ENCODE measurements around the gene OOEP.

Gene OOEP

GRCh38 chr6:73348550-73349204, 21.0 kb downstream of the OOEP start:
- no peak for TF ChIP-seq SUZ12 (IDR thresholded peaks at IDR 0.05; ENCODE audit: extremely low read depth, insufficient read depth, insufficient read length)
- no peak for TF ChIP-seq YY1 (IDR thresholded peaks at IDR 0.05; ENCODE audit: insufficient read depth, insufficient read length)
- no peak for TF ChIP-seq ZNF274 (IDR thresholded peaks at IDR 0.05; ENCODE audit: low read depth, low read length)
- Histone ChIP-seq H3K36me3 (ENCODE audit: insufficient read depth, insufficient read length, low read length) (no peaks in the 10 kb centered on the region), H3K9ac (ENCODE audit: insufficient read length, low read depth) (no peak overlapping the region), H3K27me3 (ENCODE audit: insufficient read depth, insufficient read length) (peaks cover 88% of the 10 kb centered on the region), H3K9me3 (ENCODE audit: insufficient read depth, low read length) (peaks cover 11% of the 10 kb centered on the region; the same call in 1 of the 2 replicates), H3K4me1 (ENCODE audit: insufficient read depth, insufficient read length) (peaks cover 4% of the 10 kb centered on the region), H3K4me3 (ENCODE audit: insufficient read length, low read depth) (no peak overlapping the region)
- DNase-seq (ENCODE audit: low read depth, low spot score) = no peak

GRCh38 chr6:73343164-73343563, 26.5 kb downstream of the OOEP start:
- TF ChIP-seq SUZ12 (IDR thresholded peaks at IDR 0.05; ENCODE audit: extremely low read depth, insufficient read depth, insufficient read length) (no peak), YY1 (IDR thresholded peaks at IDR 0.05; ENCODE audit: insufficient read depth, insufficient read length) (no peak), ZNF274 (IDR thresholded peaks at IDR 0.05; ENCODE audit: low read depth, low read length) (no peak)
- no peak for DNase-seq (ENCODE audit: low read depth, low spot score)
- Histone ChIP-seq H3K4me1 (ENCODE audit: insufficient read depth, insufficient read length) (peaks cover under 1% of the 10 kb centered on the region), H3K36me3 (ENCODE audit: insufficient read depth, insufficient read length, low read length) (no peaks in the 10 kb centered on the region), H3K4me3 (ENCODE audit: insufficient read length, low read depth) (no peak overlapping the region), H3K9ac (ENCODE audit: insufficient read length, low read depth) (no peak overlapping the region), H3K27me3 (ENCODE audit: insufficient read depth, insufficient read length) (peaks cover 85% of the 10 kb centered on the region), H3K9me3 (ENCODE audit: insufficient read depth, low read length) (peaks cover 3% of the 10 kb centered on the region; the same call in 1 of the 2 replicates)

- no peaks in the 10 kb centered on the region for H3K4me1 ChIP-seq (ENCODE audit: insufficient read depth, insufficient read length)
- TF ChIP-seq ZNF274 (IDR thresholded peaks at IDR 0.05; ENCODE audit: low read depth, low read length) = no peak
- TF ChIP-seq SUZ12 (IDR thresholded peaks at IDR 0.05; ENCODE audit: extremely low read depth, insufficient read depth, insufficient read length) = no peak
- no peak for TF ChIP-seq YY1 (IDR thresholded peaks at IDR 0.05; ENCODE audit: insufficient read depth, insufficient read length)
- H3K9ac ChIP-seq (ENCODE audit: insufficient read length, low read depth) = no peak overlapping the region
- H3K27me3 ChIP-seq (ENCODE audit: insufficient read depth, insufficient read length) = peaks cover 75% of the 10 kb centered on the region
- H3K9me3 ChIP-seq (ENCODE audit: insufficient read depth, low read length) = no peaks in the 10 kb centered on the region
- no peak for DNase-seq (ENCODE audit: low read depth, low spot score)
- no peak overlapping the region for H3K4me3 ChIP-seq (ENCODE audit: insufficient read length, low read depth)
- H3K36me3 ChIP-seq (ENCODE audit: insufficient read depth, insufficient read length, low read length) = no peaks in the 10 kb centered on the region
These were observed 27.5 kb downstream of the OOEP start for GRCh38 chr6:73342174-73342573.

GRCh38 chr6:73341335-73341734, 28.4 kb downstream of the OOEP start:
- H3K27me3 ChIP-seq (ENCODE audit: insufficient read depth, insufficient read length) = peaks cover 66% of the 10 kb centered on the region
- TF ChIP-seq ZNF274 (IDR thresholded peaks at IDR 0.05; ENCODE audit: low read depth, low read length) (no peak), YY1 (IDR thresholded peaks at IDR 0.05; ENCODE audit: insufficient read depth, insufficient read length) (no peak), SUZ12 (IDR thresholded peaks at IDR 0.05; ENCODE audit: extremely low read depth, insufficient read depth, insufficient read length) (no peak)
- no peak overlapping the region for H3K4me3 ChIP-seq (ENCODE audit: insufficient read length, low read depth)
- DNase-seq (ENCODE audit: low read depth, low spot score) = no peak
- H3K36me3 ChIP-seq (ENCODE audit: insufficient read depth, insufficient read length, low read length) = no peaks in the 10 kb centered on the region
- no peak overlapping the region for H3K9ac ChIP-seq (ENCODE audit: insufficient read length, low read depth)
- no peaks in the 10 kb centered on the region for H3K9me3 ChIP-seq (ENCODE audit: insufficient read depth, low read length)
- H3K4me1 ChIP-seq (ENCODE audit: insufficient read depth, insufficient read length) = no peaks in the 10 kb centered on the region

DNA sequence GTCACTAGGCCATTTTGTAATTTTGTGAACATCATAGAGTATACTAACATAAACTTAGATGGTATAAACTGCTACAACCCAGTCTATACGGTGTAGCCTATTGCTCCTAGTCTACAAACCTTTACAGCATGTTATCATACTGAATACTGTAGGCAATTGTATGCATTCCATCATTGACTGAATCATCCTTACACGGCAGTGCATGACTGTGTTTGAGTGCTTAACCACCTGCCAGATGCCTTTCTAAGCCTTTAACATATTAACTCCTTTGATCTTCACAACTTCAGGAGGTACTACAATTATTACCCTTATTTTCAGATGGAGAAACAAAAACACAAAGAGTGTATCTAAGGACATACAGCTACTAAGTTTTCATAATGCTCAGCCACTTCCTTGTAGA, 29.6 kb downstream of the OOEP start:
- H3K4me1 ChIP-seq (ENCODE audit: insufficient read depth, insufficient read length) = no peaks in the 10 kb centered on the region
- no peak overlapping the region for H3K4me3 ChIP-seq (ENCODE audit: insufficient read length, low read depth)
- no peaks in the 10 kb centered on the region for H3K9me3 ChIP-seq (ENCODE audit: insufficient read depth, low read length)
- DNase-seq (ENCODE audit: low read depth, low spot score) = no peak
- TF ChIP-seq YY1 (IDR thresholded peaks at IDR 0.05; ENCODE audit: insufficient read depth, insufficient read length) (no peak), SUZ12 (IDR thresholded peaks at IDR 0.05; ENCODE audit: extremely low read depth, insufficient read depth, insufficient read length) (no peak), ZNF274 (IDR thresholded peaks at IDR 0.05; ENCODE audit: low read depth, low read length) (no peak)
- H3K36me3 ChIP-seq (ENCODE audit: insufficient read depth, insufficient read length, low read length) = no peaks in the 10 kb centered on the region
- no peak overlapping the region for H3K9ac ChIP-seq (ENCODE audit: insufficient read length, low read depth)
- peaks cover 55% of the 10 kb centered on the region for H3K27me3 ChIP-seq (ENCODE audit: insufficient read depth, insufficient read length)

DNA sequence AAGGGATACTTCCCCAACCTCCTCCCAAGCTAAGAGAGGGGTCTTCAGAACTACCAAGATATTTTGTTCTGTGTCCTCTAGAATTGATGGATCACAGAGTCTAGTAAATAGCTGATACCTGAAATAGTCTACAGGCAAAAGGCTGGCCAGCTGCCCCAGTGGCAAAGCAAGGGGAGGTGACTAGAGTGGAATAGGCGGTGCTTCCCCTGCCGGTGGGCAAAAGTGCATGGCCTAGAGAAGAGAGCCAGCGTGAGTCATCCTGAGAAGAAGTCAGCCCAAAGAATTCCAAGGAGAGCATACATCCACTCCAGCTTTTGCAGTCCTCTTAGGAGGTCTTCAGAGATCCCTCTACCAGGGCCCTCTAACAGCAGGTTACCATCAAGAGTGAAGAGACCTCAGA, 30.4 kb downstream of the OOEP start:
- Histone ChIP-seq H3K27me3 (ENCODE audit: insufficient read depth, insufficient read length) (peaks cover 47% of the 10 kb centered on the region), H3K4me3 (ENCODE audit: insufficient read length, low read depth) (no peak overlapping the region), H3K9me3 (ENCODE audit: insufficient read depth, low read length) (no peaks in the 10 kb centered on the region), H3K36me3 (ENCODE audit: insufficient read depth, insufficient read length, low read length) (no peaks in the 10 kb centered on the region), H3K9ac (ENCODE audit: insufficient read length, low read depth) (no peak overlapping the region), H3K4me1 (ENCODE audit: insufficient read depth, insufficient read length) (no peaks in the 10 kb centered on the region)
- TF ChIP-seq YY1 (IDR thresholded peaks at IDR 0.05; ENCODE audit: insufficient read depth, insufficient read length) = no peak
- no peak for TF ChIP-seq SUZ12 (IDR thresholded peaks at IDR 0.05; ENCODE audit: extremely low read depth, insufficient read depth, insufficient read length)
- TF ChIP-seq ZNF274 (IDR thresholded peaks at IDR 0.05; ENCODE audit: low read depth, low read length) = no peak
- no peak for DNase-seq (ENCODE audit: low read depth, low spot score)

- no peak for TF ChIP-seq ZNF274 (IDR thresholded peaks at IDR 0.05; ENCODE audit: low read depth, low read length)
- no peak for TF ChIP-seq YY1 (IDR thresholded peaks at IDR 0.05; ENCODE audit: insufficient read depth, insufficient read length)
- DNase-seq (ENCODE audit: low read depth, low spot score) = no peak
- peaks cover 14% of the 10 kb centered on the region for H3K27me3 ChIP-seq (ENCODE audit: insufficient read depth, insufficient read length)
- H3K9me3 ChIP-seq (ENCODE audit: insufficient read depth, low read length) = no peaks in the 10 kb centered on the region
- H3K4me1 ChIP-seq (ENCODE audit: insufficient read depth, insufficient read length) = no peaks in the 10 kb centered on the region
- no peaks in the 10 kb centered on the region for H3K36me3 ChIP-seq (ENCODE audit: insufficient read depth, insufficient read length, low read length)
- H3K9ac ChIP-seq (ENCODE audit: insufficient read length, low read depth) = no peak overlapping the region
- no peak overlapping the region for H3K4me3 ChIP-seq (ENCODE audit: insufficient read length, low read depth)
These were observed 40.5 kb downstream of the OOEP start for GRCh38 chr6:73329201-73329600.
